Chondrocyte (in vitro differentiated cells): ENCODE data around the gene TEKT2. TPM values are rescaled to one million over a fixed set of nuclear protein-coding genes. Genes with fewer than 3 reads are reported as not detected.

Experiments used
- DNase-seq: peaks from one replicate; pipeline ENCODE4 v3.0.0; 2021; ENCODE audit warnings: mixed read lengths, low spot score
- H3K27ac Mint-ChIP-seq: one replicate; pipeline ENCODE4 v1.8.0; 2021; ENCODE audit warnings: mild to moderate bottlenecking, moderate library complexity, mixed read lengths; ENCODE audit not compliant: unreplicated experiment
- H3K27me3 Mint-ChIP-seq: 2 replicates; pipeline ENCODE4 v1.8.0; 2021; ENCODE audit warnings: low read depth, mixed read lengths
- H3K36me3 Mint-ChIP-seq: 2 replicates; pipeline ENCODE4 v1.8.0; 2021; ENCODE audit warnings: low read depth, mixed read lengths
- H3K4me1 Mint-ChIP-seq: 2 replicates; pipeline ENCODE4 v1.8.0; 2021; ENCODE audit warnings: low read depth, mild to moderate bottlenecking, mixed read lengths
- H3K4me3 Mint-ChIP-seq: one replicate; pipeline ENCODE4 v1.8.0; 2021; ENCODE audit warnings: mild to moderate bottlenecking, moderate library complexity, mixed read lengths; ENCODE audit not compliant: unreplicated experiment
- H3K9me3 Mint-ChIP-seq: 2 replicates; pipeline ENCODE4 v1.8.0; 2021; ENCODE audit warnings: low read depth, mixed read lengths
- total RNA-seq: library from RNA; stranded (reverse); gene quantifications from 3 replicates; pipeline ENCODE4 v1.2.1, GENCODE V29; 2021
- TF ChIP-seq, protein P1 (sequence below): fragments of 200-600 bp; sonication (generic); IDR thresholded peaks from 2 replicates; pipeline ENCODE4 v1.5.0; 2021; ENCODE audit warnings: antibody characterized with exemption, mild to moderate bottlenecking, moderate library complexity

The TEKT2 gene
- total RNA-seq, 1 donor from 2014 or later = 0.17 TPM

DNA sequence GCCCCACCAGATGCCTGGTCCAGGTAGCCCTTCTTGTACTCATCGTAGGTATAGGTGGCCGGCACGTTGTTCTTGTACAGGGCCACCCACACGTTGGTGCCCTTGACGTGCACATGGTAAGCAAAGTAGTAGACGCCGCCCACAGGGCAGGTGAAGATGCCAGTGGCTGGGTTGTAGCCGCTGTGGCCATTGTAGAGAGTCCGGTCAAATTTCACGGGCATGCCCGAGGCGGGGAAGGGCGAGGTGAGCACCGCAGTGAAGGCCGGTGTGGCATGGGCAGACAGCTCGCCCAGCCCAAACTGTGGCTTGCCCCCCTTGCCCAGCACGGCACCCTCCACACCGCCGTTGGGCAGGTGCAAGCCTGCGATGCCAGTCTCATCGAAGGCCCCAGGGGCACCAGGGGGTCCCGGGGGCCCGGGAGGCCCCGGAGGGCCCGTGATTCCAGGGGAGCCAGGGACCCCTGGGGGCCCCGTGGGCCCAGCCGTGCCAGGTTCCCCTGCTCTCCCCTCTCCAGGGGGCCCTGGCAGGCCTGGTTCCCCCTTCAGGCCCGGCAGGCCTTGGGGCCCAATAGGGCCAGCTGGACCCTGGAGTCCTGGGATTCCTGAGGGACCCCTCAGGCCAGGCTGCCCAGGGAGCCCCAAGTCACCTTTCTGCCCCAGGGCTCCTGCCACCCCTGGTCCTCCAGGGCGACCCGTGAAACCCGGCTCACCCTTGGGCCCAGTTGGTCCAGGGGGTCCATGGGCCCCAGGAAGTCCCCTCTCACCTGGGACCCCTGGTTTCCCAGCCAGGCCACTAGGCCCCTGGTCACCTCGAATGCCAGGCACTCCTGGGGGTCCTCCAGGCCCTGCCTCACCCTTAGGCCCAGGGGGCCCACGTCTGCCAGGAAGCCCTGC is 14.0 kb downstream of the TEKT2 start:
- no peaks in the 10 kb centered on the region for H3K27me3 Mint-ChIP-seq
- H3K4me3 Mint-ChIP-seq = no peak overlapping the region
- no peak for DNase-seq
- peaks cover 14% of the 10 kb centered on the region for H3K4me1 Mint-ChIP-seq
- H3K9me3 Mint-ChIP-seq = no peaks in the 10 kb centered on the region
- H3K36me3 Mint-ChIP-seq = peaks cover 2% of the 10 kb centered on the region
- no peak overlapping the region for H3K27ac Mint-ChIP-seq
- TF ChIP-seq, protein P1, sequence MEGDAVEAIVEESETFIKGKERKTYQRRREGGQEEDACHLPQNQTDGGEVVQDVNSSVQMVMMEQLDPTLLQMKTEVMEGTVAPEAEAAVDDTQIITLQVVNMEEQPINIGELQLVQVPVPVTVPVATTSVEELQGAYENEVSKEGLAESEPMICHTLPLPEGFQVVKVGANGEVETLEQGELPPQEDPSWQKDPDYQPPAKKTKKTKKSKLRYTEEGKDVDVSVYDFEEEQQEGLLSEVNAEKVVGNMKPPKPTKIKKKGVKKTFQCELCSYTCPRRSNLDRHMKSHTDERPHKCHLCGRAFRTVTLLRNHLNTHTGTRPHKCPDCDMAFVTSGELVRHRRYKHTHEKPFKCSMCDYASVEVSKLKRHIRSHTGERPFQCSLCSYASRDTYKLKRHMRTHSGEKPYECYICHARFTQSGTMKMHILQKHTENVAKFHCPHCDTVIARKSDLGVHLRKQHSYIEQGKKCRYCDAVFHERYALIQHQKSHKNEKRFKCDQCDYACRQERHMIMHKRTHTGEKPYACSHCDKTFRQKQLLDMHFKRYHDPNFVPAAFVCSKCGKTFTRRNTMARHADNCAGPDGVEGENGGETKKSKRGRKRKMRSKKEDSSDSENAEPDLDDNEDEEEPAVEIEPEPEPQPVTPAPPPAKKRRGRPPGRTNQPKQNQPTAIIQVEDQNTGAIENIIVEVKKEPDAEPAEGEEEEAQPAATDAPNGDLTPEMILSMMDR = no peak

DNA sequence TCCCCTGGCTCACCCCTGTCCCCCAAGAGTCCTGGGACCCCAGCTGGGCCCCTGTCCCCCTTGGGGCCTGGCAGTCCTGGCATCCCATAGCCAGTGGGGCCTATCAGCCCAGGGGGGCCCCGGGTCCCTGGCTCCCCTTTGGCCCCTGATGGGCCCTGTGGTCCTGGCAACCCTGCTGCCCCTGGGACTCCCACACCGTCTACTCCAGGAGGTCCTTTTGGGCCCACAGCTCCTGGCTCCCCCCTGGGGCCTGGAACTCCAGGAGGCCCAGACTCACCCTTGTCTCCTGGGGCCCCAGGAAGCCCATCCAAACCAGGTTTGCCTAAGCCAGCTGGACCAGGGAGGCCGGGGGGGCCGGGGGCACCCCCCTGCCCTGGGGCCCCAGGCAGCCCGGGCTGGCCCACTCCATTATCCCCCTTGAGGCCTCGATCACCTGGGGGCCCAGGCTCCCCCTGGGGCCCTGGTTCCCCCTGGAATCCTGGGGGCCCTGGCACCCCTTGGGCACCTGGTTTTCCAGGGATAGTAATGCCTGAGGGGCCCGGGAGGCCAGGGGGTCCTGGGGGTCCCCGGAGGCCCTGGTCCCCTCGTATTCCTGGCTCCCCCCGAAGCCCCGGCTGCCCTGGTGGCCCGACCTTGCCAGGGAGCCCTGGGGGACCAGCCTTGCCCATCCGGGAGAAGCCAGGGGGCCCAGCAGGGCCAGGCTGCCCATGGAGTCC is 14.9 kb downstream of the TEKT2 start:
- no peak overlapping the region for H3K4me3 Mint-ChIP-seq
- TF ChIP-seq, protein P1 = no peak
- peaks cover 14% of the 10 kb centered on the region for H3K4me1 Mint-ChIP-seq
- H3K9me3 Mint-ChIP-seq = no peaks in the 10 kb centered on the region
- no peak for DNase-seq
- H3K36me3 Mint-ChIP-seq = no peaks in the 10 kb centered on the region
- no peak overlapping the region for H3K27ac Mint-ChIP-seq
- no peaks in the 10 kb centered on the region for H3K27me3 Mint-ChIP-seq

DNA sequence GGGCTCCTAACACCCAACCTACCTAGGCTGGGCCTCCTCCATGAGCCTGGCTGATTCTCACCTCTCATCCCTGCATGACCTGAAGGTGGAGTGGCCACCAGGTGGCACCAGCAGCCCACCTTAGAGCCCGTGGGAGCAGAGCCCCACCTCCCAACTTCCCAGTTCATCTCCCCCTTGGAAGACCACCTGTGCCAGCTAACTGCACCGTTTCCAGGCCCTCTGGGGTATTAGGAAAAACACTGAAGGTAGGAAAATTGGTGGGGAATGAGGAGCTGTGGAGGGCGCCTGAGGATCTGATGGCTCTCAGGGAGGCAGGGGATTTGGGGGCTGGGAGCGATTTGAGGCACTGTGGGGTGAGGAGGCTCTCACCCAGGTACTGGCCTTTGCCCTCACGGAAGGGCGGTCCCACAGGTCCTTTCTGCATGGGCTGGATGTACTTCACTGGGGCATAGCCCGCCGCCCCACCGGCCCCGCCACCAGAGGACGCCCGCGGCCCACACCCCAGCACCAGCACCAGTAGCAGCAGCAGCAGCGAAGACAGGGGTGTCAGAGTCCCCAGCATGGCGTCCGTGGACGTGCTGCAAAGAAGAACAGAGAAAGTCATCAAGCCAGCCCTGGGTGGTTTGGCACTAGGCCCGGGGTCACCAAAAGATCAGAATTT is 15.9 kb downstream of the TEKT2 start:
- Mint-ChIP-seq H3K9me3 (no peaks in the 10 kb centered on the region), H3K4me3 (no peak overlapping the region), H3K27ac (no peak overlapping the region), H3K27me3 (no peaks in the 10 kb centered on the region), H3K36me3 (no peaks in the 10 kb centered on the region), H3K4me1 (peaks cover 14% of the 10 kb centered on the region)
- DNase-seq = no peak
- TF ChIP-seq, protein P1 = peak; percentile 94

GRCh38 chr1:36100376-36100775 is 16.5 kb downstream of the TEKT2 start:
- H3K4me1 Mint-ChIP-seq = peaks cover 14% of the 10 kb centered on the region
- H3K4me3 Mint-ChIP-seq = no peak overlapping the region
- H3K9me3 Mint-ChIP-seq = no peaks in the 10 kb centered on the region
- DNase-seq = no peak
- no peak overlapping the region for H3K27ac Mint-ChIP-seq
- no peaks in the 10 kb centered on the region for H3K27me3 Mint-ChIP-seq
- no peaks in the 10 kb centered on the region for H3K36me3 Mint-ChIP-seq
- TF ChIP-seq, protein P1 = no peak

DNA sequence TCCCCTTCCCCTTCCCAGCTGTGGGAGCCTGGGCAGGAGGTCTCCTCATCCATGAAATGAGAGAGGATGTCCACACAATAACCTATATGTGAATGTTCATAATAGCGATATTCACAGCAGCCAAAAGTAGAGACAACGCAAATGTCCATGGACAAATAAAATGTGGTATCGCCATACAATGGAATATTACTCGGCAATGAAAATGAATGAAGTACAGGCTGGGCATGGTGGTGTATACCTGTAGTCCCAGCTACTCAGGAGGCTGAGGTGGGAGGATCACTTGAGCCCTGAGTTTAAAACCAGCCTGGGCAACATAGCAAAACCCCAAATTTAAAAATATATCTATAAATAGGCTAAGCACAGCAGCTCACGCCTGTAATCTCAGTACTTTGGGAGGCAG is 17.7 kb downstream of the TEKT2 start:
- Mint-ChIP-seq H3K27me3 (no peaks in the 10 kb centered on the region), H3K27ac (no peak overlapping the region), H3K4me1 (peaks cover 21% of the 10 kb centered on the region), H3K9me3 (no peaks in the 10 kb centered on the region), H3K4me3 (no peak overlapping the region), H3K36me3 (no peaks in the 10 kb centered on the region)
- TF ChIP-seq, protein P1 = no peak
- DNase-seq = no peak
